ENCODE data around the gene BLACAT1.

Gene BLACAT1

GRCh38 chr1:205455581-205456382, at the start of gene BLACAT1:
Gene BLACAT1, minus strand, starts transcription at chr1:205456045.
- DNase-seq (ENCODE audit: low spot score): no peak

- DNase-seq (ENCODE audit: low spot score): no peak
Observed at GRCh38 chr1:205505076-205505729, 49.4 kb upstream of the BLACAT1 start.

GRCh38 chr1:205504311-205505075, 48.6 kb upstream of the BLACAT1 start, which contains the start of gene CDK18:
Gene CDK18, plus strand, starts transcription at chr1:205504669. Its CDS starts 18,499 bp downstream, at chr1:205523168.
- peak; percentile 57 for DNase-seq (ENCODE audit: low spot score)

DNA sequence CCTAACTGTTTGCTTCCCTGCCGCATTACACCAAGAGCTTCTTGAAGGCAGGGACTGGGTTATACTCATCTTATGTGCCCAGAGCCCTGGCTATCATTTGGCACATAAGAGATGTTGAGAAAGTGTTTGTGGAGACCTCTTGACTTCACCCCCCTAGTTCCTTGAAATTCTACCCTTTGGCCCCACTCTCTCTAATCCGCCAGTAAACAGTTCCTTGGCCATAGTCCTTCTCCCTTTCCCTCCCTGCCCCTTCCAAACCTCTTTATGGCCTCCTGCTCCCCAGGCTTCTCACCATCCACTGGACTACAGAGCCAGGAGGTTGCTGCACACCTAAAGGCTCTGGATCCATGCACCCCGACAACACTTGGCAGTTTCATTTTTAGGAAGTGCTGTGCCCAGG, 47.1 kb upstream of the BLACAT1 start:
- no peak for DNase-seq (ENCODE audit: low spot score)

GRCh38 chr1:205502111-205502810, 46.4 kb upstream of the BLACAT1 start:
- no peak for DNase-seq (ENCODE audit: low spot score)

DNA sequence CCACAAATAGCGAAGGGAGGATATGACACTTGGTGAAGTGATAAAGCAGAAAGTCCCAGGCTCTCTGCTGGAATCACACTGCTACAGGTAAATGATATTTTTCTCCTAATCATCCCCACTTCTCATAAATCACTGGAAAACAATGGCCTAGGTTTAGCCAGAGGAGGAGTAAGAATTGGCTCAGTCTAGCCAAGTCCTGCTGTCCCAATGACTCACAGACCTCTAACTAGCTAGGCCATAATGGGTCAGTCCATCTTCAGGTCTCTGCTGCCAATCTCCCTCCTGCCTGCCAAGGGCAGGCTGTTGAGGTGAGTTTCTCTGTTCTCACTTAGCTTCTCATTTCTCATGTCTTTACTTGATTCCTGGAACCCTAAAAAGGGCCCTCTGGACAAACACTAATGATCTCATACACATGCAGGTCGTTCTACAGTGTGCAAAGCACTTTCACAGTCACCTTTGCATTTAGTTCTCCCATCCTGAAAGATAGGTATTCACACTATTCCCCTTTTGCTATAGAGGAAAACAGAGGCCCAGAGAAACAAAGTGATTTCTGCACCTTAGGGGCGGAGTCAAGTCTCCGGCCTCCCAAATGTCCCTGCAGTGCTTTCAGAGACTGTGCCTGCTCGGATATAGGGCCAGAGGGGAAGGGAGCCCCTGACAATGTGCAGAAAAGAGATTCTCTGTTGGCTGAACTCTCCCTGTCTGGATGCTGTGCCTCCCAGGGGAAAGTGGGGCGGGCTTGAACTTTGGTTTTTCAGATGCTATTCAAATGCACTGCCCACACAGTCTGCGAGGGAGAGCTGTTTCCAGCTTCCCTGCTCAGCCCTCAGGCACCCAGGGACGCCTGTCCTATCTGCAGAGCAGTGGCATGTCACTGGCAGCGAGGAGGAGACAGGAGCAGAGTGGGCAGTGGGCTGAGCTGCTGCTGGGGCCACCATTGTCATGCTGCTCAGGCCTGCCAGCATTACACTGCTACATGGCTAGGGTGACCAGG, 44.7 kb upstream of the BLACAT1 start:
- no peak for DNase-seq (ENCODE audit: low spot score)

DNA sequence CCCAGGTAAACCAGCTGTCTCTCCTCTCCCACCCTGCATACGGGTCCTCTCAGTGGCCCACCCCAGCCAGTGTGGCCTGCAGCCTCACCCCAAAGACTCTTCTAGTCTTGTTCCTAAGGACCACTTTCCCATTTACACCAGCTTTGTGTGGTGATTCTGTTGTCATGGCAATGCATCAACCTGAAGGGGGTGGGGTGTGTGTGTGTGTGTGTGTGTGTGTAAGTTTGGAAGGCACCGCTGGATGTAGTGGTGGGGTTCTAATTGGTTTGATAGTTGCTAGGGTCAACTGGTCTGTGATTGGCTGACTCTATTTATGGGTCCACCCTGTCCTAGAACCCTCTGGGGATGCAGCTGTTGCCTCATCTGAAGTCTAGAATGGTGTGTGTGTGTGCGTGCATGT, 43.9 kb upstream of the BLACAT1 start:
- DNase-seq (ENCODE audit: low spot score): no peak

DNA sequence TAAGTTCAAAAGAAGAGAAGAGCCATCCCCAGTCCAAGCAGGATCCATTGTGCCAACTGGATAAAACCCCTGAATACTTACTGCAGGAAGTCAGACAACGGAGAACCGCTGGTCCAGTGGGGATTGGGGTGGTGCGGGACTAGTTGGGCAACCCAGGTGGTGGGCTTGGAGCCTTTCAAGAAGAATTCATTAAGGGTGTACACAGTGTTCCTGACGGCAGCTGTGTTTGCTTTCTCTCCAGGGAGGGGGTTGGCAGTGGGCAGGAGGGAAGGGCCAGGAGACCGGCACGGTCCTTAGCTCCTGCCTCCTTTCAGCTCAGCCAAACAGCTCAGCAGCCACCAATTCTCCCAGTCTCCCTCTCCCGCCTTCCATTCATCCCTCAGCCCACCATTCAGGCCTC, 41.5 kb upstream of the BLACAT1 start:
- no peak for DNase-seq (ENCODE audit: low spot score)

- no peak for DNase-seq (ENCODE audit: low spot score)
Observed at GRCh38 chr1:205496661-205497060, 40.8 kb upstream of the BLACAT1 start.

DNA sequence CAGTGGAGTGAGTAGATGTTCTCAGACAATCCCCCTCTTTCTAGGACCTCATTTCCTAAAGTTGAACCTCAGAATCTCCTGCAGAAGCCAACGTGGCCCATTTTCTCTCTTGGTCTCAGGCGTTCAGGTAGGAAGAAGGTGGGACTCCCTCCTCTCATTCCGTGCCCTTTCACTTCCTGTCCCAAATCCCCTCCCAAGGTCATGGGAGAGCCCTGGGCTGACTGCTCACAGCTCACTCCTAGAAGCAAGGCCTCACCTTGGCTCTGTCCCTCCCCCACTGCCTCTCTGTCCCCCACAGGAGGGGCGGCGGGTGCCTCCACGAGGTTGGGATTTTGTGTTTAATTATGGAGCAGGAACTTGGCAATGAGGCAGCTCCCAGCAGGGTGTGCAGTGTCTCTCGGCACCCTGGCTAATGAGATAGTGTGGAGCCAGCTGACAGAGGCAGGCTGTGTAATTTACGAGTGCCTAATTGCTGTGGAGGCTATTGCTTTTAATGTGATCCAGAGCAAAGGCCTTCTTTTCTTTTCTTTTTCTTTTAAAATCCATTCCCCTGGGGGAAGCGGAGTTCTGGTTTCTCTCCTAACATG, 39.5 kb upstream of the BLACAT1 start:
- DNase-seq (ENCODE audit: low spot score): no peak

- DNase-seq (ENCODE audit: low spot score): no peak
Observed at GRCh38 chr1:205494115-205494514, 38.3 kb upstream of the BLACAT1 start.

DNA sequence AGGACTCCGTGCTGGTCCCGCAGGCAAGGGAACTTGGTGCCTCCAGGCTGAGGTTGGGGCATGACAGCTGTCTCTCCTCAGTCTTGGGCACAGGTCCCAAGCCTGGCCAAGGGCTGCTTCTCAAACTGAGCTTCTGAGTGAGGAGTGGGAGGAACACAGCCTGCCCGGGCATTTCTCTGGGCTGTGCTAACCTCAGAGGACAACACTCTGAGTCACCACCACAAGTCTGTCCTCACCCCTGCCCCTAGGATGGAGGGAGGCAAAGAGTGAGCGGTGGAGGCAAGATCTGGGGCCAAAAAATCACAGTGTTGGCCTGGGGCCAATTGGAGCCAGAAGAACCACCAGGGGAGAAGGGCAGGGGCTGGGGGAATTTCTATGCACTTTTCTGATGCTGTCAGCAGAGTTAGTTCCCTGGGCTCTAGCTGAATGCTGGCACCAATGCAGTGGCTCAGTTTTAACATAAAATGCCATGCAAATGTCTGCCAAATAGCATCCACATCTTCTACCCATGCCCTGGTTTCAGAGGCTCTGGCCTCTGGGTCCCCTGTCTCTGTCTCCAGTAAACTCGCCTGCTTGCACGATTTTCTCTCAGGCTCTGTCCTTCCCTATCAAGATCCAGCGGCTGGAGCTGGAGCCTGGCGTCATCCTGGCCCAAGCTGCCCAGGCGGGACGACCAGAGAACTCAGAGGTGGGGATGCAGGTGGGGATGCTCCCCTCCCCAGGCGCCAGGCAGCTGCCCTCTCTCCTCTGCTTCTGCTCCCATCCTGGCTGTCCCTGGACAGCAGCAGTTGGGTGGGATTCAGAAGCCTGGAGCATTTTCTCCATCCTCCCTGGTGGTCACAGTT, 37.6 kb upstream of the BLACAT1 start:
- peak; percentile 90 for DNase-seq (ENCODE audit: low spot score)

GRCh38 chr1:205492774-205493173, 36.9 kb upstream of the BLACAT1 start:
- no peak for DNase-seq (ENCODE audit: low spot score)

DNA sequence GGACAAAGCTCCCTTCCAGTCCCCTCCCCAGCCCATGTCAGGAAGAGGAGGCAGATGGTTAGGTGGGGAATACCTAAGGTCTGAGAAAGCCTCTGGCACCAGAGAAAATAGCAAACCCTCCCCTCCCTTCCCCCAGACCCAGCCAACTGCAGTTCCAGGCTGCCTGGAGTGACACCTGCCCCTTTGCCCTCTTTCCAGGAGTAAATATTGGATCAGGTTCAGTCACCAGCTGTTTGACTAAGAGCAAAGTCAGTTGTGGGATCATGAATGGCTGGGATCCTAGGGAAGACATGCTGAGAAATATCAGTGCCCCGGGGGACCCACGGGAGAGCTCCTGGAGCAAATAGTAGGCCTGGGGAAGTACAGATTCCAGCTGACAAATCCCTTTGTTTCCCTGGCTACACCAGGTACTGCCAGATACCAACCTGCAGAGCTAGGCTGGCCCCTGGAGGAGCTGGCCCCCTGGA, 36.4 kb upstream of the BLACAT1 start:
- DNase-seq (ENCODE audit: low spot score): no peak

DNA sequence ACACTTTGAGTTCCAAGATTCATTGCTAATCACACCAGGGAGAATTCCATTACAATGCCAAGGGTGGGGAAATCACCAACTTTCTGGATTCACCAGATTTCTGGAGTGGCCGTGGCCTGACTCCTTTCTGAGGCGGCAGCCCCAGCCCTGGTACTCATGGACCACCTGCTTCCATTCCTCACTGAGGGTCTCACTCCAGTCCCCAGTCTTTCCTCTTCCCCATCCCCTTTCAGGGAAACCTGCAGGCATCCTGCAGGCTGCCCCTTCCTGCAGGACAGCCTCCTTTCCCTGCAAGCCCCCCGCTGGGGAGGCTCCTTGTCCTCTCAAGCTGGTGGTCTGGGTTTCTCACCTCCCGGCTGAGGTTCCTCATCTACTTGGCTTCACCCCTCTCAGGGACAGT, 35.9 kb upstream of the BLACAT1 start:
- peak; percentile 46 for DNase-seq (ENCODE audit: low spot score)

DNA sequence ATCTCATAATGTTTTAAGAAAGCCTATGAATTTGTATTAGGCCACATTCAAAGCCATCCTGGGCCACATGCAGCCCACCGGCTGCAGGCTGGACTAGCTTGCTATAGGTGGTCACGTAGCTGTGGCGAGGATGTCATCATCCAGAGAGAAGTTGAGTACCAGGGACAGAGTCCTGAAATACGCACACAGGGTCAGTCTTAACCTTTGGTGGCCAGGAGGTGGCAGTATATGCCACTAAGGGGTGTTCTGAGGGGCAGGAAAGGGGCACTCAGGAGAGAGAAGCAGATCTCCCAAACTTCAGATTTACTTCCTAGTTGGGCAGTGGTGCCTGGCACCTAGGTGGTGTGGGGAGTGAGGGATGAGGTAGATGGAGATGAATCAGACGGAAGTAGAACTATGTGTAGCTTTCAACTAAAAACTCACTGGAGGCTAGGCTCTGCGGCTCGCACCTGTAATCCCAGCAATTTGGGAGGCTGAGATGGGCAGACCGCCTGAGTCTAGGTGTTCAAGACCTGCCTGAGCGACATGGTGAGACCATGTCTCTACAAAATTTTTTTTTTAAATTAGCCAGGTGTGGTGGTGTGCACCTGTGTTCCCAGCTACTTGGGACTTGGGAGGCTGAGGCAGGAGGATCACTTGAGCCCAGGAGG, 32.4 kb upstream of the BLACAT1 start:
- DNase-seq (ENCODE audit: low spot score): peak; percentile 88

DNA sequence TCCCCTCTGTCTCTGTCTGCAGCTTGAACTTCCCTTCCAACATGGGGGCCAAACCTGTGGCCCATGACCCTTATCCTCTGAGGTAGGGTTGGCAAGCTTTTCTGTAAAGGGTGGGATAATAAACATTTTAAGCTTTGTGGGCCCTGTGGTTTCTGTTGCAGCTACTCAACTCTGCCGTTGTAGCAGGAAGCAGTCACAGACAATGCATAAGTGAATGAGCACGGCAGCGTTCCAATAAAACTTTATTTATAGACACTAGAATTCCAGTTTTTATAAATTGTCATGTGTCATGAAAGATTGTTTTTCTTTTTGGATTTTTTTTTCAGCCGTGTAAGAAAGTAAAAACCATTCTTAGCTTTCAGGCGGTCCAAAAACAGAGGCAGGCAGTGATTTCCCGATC, 30.4 kb upstream of the BLACAT1 start:
- DNase-seq (ENCODE audit: low spot score): no peak

GRCh38 chr1:205484985-205485967, 29.4 kb upstream of the BLACAT1 start:
- peak; percentile 92 for DNase-seq (ENCODE audit: low spot score)

Data from GM03348 (cell line).